Neural cell (in vitro differentiated cells): Measurements from ENCODE around the gene CDCP2. TPM values are rescaled to one million over a fixed set of nuclear protein-coding genes. Genes with fewer than 3 reads are reported as not detected.

ENCODE experiments used
- H2AFZ ChIP-seq: fragments of 200-600, 300-800 bp; sonication (generic), shearing (Covaris generic); 2 replicates; pipeline ENCODE4 v1.6.0; 2014; ENCODE audit warnings: low read depth, mild to moderate bottlenecking, antibody characterized with exemption, low read length, moderate library complexity
- H3F3A ChIP-seq: fragments of 200-600 bp; shearing (Covaris generic); 2 replicates; pipeline ENCODE4 v1.6.1; 2016; ENCODE audit warnings: mild to moderate bottlenecking, moderate library complexity, mixed read lengths, antibody characterized with exemption, low read length; ENCODE audit not compliant: insufficient read depth, poor library complexity, severe bottlenecking
- H3K27ac ChIP-seq: fragments of 200-600, 300-800 bp; sonication (generic), shearing (Covaris generic); 2 replicates; pipeline ENCODE4 v1.5.1; 2014; ENCODE audit warnings: mild to moderate bottlenecking, low read length, moderate library complexity
- H3K27me3 ChIP-seq: fragments of 300-800, 200-600 bp; sonication (generic), shearing (Covaris generic); 2 replicates; pipeline ENCODE4 v1.6.0; 2014; ENCODE audit warnings: mild to moderate bottlenecking, low read depth, low read length, moderate library complexity; ENCODE audit not compliant: insufficient read depth
- H3K36me3 ChIP-seq: fragments of 300-800, 200-600 bp; sonication (generic), shearing (Covaris generic); 2 replicates; pipeline ENCODE4 v1.5.1; 2014; ENCODE audit warnings: mild to moderate bottlenecking, antibody characterized with exemption, low read length, moderate library complexity; ENCODE audit not compliant: insufficient read depth
- H3K4me2 ChIP-seq: fragments of 300-800, 200-600 bp; sonication (generic), shearing (Covaris generic); 2 replicates; pipeline ENCODE4 v1.6.0; 2014; ENCODE audit warnings: mild to moderate bottlenecking, low read length
- H3K4me3 ChIP-seq: fragments of 300-800, 200-600 bp; sonication (generic), shearing (Covaris generic); 2 replicates; pipeline ENCODE4 v1.5.1; 2014; ENCODE audit warnings: mild to moderate bottlenecking, low read length, moderate library complexity
- H3K79me2 ChIP-seq: fragments of 200-600 bp; shearing (Covaris generic); replicated peaks from 2 replicates; pipeline ENCODE4 v1.6.0; 2014; ENCODE audit warnings: mild to moderate bottlenecking, low read length, moderate library complexity; ENCODE audit not compliant: insufficient read depth
- H3K9ac ChIP-seq: fragments of 300-800, 200-600 bp; sonication (generic), shearing (Covaris generic); 2 replicates; pipeline ENCODE4 v1.6.1; 2016; ENCODE audit warnings: mild to moderate bottlenecking, low read length, mixed read lengths
- H3K9me2 ChIP-seq: fragments of 200-600 bp; shearing (Covaris generic); 2 replicates; pipeline ENCODE4 v1.6.1; 2016; ENCODE audit warnings: mild to moderate bottlenecking, low read length, mixed read lengths; ENCODE audit not compliant: insufficient read depth
- H3K9me3 ChIP-seq: fragments of 200-600, 300-800 bp; sonication (generic), shearing (Covaris generic); 2 replicates; pipeline ENCODE4 v1.6.1; 2016; ENCODE audit warnings: mild to moderate bottlenecking, mixed run types, low read length, moderate library complexity, mixed read lengths
- H4K20me1 ChIP-seq: fragments of 200-600 bp; shearing (Covaris generic); 2 replicates; pipeline ENCODE4 v1.6.1; 2016; ENCODE audit warnings: mild to moderate bottlenecking, mixed run types; ENCODE audit not compliant: insufficient read depth
- EP300 ChIP-seq: fragments of 450-650 bp; conservative IDR thresholded peaks from 2 replicates; pipeline ENCODE4 v1.6.1; 2014; ENCODE audit warnings: antibody characterized with exemption, mild to moderate bottlenecking, moderate library complexity; ENCODE audit not compliant: poor library complexity, severe bottlenecking
- EZH2 ChIP-seq: fragments of 200-600, 300-800 bp; shearing (Covaris generic), sonication (generic); IDR thresholded peaks from 2 replicates; pipeline ENCODE4 v1.6.1; 2014; ENCODE audit warnings: antibody characterized with exemption, low read length, borderline replicate concordance, mild to moderate bottlenecking; ENCODE audit not compliant: insufficient read depth, poor library complexity, severe bottlenecking
- MXI1 ChIP-seq: fragments of 450-650 bp; conservative IDR thresholded peaks from 2 replicates; pipeline ENCODE4 v1.6.1; 2014; ENCODE audit warnings: antibody characterized with exemption, mild to moderate bottlenecking; ENCODE audit not compliant: poor library complexity, severe bottlenecking
- POLR2AphosphoS5 ChIP-seq: IDR thresholded peaks from 2 replicates; pipeline ENCODE4 v1.6.1; 2012
- RAD21 ChIP-seq: fragments of 450-650 bp; conservative IDR thresholded peaks from 2 replicates; pipeline ENCODE4 v1.6.1; 2014; ENCODE audit warnings: antibody characterized with exemption, mild to moderate bottlenecking, moderate library complexity
- SMC3 ChIP-seq: fragments of 450-650 bp; conservative IDR thresholded peaks from 2 replicates; pipeline ENCODE4 v1.6.1; 2014; ENCODE audit warnings: antibody characterized with exemption, mild to moderate bottlenecking, moderate library complexity; ENCODE audit not compliant: poor library complexity
- TAF1 ChIP-seq: IDR thresholded peaks from 2 replicates; pipeline ENCODE4 v1.6.1; 2012; ENCODE audit warnings: low read depth
- polyA plus RNA-seq: library from polyadenylated mRNA; depleted of rRNA; stranded (reverse); fragments of >200 nt; gene quantifications from 2 replicates; pipeline ENCODE4 v1.2.3, GENCODE V29; 2014
- TF ChIP-seq, protein P1 (sequence below): IDR thresholded peaks from 2 replicates; pipeline ENCODE4 v1.6.1; 2012; ENCODE audit warnings: borderline replicate concordance
- TF ChIP-seq, protein P2 (sequence below): fragments of 450-650 bp; IDR thresholded peaks from 2 replicates; pipeline ENCODE4 v1.5.1; 2014; ENCODE audit warnings: antibody characterized with exemption, mild to moderate bottlenecking, moderate library complexity; ENCODE audit not compliant: poor library complexity, severe bottlenecking

The CDCP2 gene
- polyA plus RNA-seq, 1 donor from 2014 or later = not detected

DNA sequence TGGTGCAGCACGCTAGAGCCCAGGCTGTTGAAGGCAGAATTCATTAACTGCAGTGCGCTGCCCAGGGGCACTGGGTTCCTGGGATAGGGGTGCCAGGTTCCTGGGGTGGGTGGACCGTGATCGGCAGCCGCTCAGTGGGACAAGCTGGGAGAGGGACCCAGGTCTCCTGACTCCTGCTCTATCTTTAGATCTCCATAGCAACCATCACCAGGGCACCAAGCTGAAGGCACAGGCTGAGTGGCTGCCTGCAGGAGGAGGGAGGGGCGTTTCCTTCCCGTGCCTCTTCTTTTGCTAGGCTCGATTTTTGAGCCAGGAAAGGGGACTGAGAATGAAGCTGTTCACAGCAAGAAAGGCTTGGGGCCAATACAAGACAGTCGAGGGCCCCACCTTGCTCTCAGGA lies 20.9 kb upstream of the CDCP2 start:
- Histone ChIP-seq H3F3A (no peaks in the 10 kb centered on the region), H3K4me3 (no peak overlapping the region), H3K27ac (peak overlapping the region; percentile 19), H4K20me1 (no peaks in the 10 kb centered on the region), H2AFZ (no peak overlapping the region), H3K36me3 (no peaks in the 10 kb centered on the region), H3K4me2 (peak overlapping the region; percentile 14), H3K9ac (no peak overlapping the region), H3K27me3 (no peaks in the 10 kb centered on the region), H3K9me3 (no peaks in the 10 kb centered on the region), H3K79me2 (no peaks in the 10 kb centered on the region), H3K9me2 (no peaks in the 10 kb centered on the region)
- TF ChIP-seq POLR2AphosphoS5 = no peak

GRCh38 chr1:54172614-54173599 lies 20.1 kb upstream of the CDCP2 start:
- no peaks in the 10 kb centered on the region for H3K27me3 ChIP-seq
- TF ChIP-seq EP300 = no peak
- TF ChIP-seq, protein P1, sequence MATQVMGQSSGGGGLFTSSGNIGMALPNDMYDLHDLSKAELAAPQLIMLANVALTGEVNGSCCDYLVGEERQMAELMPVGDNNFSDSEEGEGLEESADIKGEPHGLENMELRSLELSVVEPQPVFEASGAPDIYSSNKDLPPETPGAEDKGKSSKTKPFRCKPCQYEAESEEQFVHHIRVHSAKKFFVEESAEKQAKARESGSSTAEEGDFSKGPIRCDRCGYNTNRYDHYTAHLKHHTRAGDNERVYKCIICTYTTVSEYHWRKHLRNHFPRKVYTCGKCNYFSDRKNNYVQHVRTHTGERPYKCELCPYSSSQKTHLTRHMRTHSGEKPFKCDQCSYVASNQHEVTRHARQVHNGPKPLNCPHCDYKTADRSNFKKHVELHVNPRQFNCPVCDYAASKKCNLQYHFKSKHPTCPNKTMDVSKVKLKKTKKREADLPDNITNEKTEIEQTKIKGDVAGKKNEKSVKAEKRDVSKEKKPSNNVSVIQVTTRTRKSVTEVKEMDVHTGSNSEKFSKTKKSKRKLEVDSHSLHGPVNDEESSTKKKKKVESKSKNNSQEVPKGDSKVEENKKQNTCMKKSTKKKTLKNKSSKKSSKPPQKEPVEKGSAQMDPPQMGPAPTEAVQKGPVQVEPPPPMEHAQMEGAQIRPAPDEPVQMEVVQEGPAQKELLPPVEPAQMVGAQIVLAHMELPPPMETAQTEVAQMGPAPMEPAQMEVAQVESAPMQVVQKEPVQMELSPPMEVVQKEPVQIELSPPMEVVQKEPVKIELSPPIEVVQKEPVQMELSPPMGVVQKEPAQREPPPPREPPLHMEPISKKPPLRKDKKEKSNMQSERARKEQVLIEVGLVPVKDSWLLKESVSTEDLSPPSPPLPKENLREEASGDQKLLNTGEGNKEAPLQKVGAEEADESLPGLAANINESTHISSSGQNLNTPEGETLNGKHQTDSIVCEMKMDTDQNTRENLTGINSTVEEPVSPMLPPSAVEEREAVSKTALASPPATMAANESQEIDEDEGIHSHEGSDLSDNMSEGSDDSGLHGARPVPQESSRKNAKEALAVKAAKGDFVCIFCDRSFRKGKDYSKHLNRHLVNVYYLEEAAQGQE = no peak
- no peak for TF ChIP-seq EZH2
- TF ChIP-seq, protein P2, sequence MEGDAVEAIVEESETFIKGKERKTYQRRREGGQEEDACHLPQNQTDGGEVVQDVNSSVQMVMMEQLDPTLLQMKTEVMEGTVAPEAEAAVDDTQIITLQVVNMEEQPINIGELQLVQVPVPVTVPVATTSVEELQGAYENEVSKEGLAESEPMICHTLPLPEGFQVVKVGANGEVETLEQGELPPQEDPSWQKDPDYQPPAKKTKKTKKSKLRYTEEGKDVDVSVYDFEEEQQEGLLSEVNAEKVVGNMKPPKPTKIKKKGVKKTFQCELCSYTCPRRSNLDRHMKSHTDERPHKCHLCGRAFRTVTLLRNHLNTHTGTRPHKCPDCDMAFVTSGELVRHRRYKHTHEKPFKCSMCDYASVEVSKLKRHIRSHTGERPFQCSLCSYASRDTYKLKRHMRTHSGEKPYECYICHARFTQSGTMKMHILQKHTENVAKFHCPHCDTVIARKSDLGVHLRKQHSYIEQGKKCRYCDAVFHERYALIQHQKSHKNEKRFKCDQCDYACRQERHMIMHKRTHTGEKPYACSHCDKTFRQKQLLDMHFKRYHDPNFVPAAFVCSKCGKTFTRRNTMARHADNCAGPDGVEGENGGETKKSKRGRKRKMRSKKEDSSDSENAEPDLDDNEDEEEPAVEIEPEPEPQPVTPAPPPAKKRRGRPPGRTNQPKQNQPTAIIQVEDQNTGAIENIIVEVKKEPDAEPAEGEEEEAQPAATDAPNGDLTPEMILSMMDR = no peak
- no peak for TF ChIP-seq MXI1
- no peak for TF ChIP-seq POLR2AphosphoS5
- TF ChIP-seq RAD21 = no peak
- no peak for TF ChIP-seq SMC3
- TF ChIP-seq TAF1 = no peak
- peak overlapping the region; percentile 19 for H3K27ac ChIP-seq
- H3K4me3 ChIP-seq = no peak overlapping the region
- no peak overlapping the region for H3K9ac ChIP-seq
- H3K9me3 ChIP-seq = no peaks in the 10 kb centered on the region
- H3K79me2 ChIP-seq = no peaks in the 10 kb centered on the region
- H3K9me2 ChIP-seq = no peaks in the 10 kb centered on the region
- H3K36me3 ChIP-seq = no peaks in the 10 kb centered on the region
- H3F3A ChIP-seq = no peaks in the 10 kb centered on the region
- H4K20me1 ChIP-seq = no peaks in the 10 kb centered on the region
- no peak overlapping the region for H2AFZ ChIP-seq
- H3K4me2 ChIP-seq = no peak overlapping the region
